Activated CD4-positive, CD25-positive, alpha-beta regulatory T cell (primary cell): ENCODE measurements around the gene NPAS1.

ENCODE experiments used
- DNase-seq, 4 experiments: peaks; one replicate each; lab custom pipeline; 2025; lab: John Stamatoyannopoulos, UW

NPAS1 gene

GRCh38 chr19:47019431-47020041, at the start of gene NPAS1:
Gene NPAS1, plus strand, starts transcription at chr19:47019837. Its CDS starts 1,211 bp downstream, at chr19:47021048.
- no peak for DNase-seq

GRCh38 chr19:46970815-46971214, 48.8 kb upstream of the NPAS1 start:
- DNase-seq = no peak

- no peak for DNase-seq
Measured at GRCh38 chr19:46972311-46972710, 47.3 kb upstream of the NPAS1 start.

- no peak for DNase-seq
Measured at GRCh38 chr19:46974181-46974580, 45.5 kb upstream of the NPAS1 start.

GRCh38 chr19:46975011-46975924, 44.4 kb upstream of the NPAS1 start:
- DNase-seq = no peak

- no peak for DNase-seq
Measured at GRCh38 chr19:46975925-46976782, 43.5 kb upstream of the NPAS1 start.

GRCh38 chr19:46976845-46977320, 42.8 kb upstream of the NPAS1 start:
- no peak for DNase-seq

GRCh38 chr19:46977548-46977947, 42.1 kb upstream of the NPAS1 start:
- DNase-seq = no peak

- no peak for DNase-seq
Measured at GRCh38 chr19:46978171-46978869, 41.3 kb upstream of the NPAS1 start.

- no peak for DNase-seq
Measured at GRCh38 chr19:46979126-46980105, 40.2 kb upstream of the NPAS1 start.

GRCh38 chr19:46980761-46981160, 38.9 kb upstream of the NPAS1 start:
- no peak for DNase-seq

- no peak for DNase-seq
Measured at GRCh38 chr19:46981286-46981945, 38.2 kb upstream of the NPAS1 start.

- no peak for DNase-seq
Measured at GRCh38 chr19:46983097-46983496, 36.5 kb upstream of the NPAS1 start.

- DNase-seq = no peak
Measured at GRCh38 chr19:46984077-46985010, 35.3 kb upstream of the NPAS1 start.

- no peak for DNase-seq
Measured at GRCh38 chr19:46985542-46986415, 33.9 kb upstream of the NPAS1 start.

GRCh38 chr19:46988614-46989230, 30.9 kb upstream of the NPAS1 start:
- no peak for DNase-seq

GRCh38 chr19:46990991-46991676, 28.5 kb upstream of the NPAS1 start:
- DNase-seq = peak; percentile 7 to 45 (median 16)
